GM23338 (cell line): ENCODE data around the gene DAO.

Experiments used
- CREB1 ChIP-seq: fragments of 250-450 bp; sonication (Bioruptor Pico); IDR thresholded peaks from 2 replicates; pipeline ENCODE4 v1.5.0; 2020; ENCODE audit warnings: low read depth, mild to moderate bottlenecking, moderate library complexity
- CTCF ChIP-seq, 2 experiments: fragments of 200-600 bp in 1 of 2; sonication (generic) in 1 of 2; conservative IDR thresholded peaks; 2 replicates each; pipeline versions ENCODE4 v1.5.1 to v1.6.1; 2016 to 2017; ENCODE audit warnings: antibody characterized with exemption in 2 of 2, low read depth in 2 of 2, mild to moderate bottlenecking in 2 of 2, moderate library complexity in 1 of 2
- ETS1 ChIP-seq: IDR thresholded peaks from 2 replicates; pipeline ENCODE4 v1.6.1; 2016; ENCODE audit warnings: antibody characterized with exemption
- EZH2 ChIP-seq: fragments of 200-600 bp; sonication (generic); IDR thresholded peaks from one replicate; pipeline ENCODE4 v1.8.0; 2017; ENCODE audit warnings: antibody characterized with exemption, mild to moderate bottlenecking, low read depth; ENCODE audit not compliant: unreplicated experiment
- EZH2phosphoT487 ChIP-seq: fragments of 200-600 bp; sonication (generic); IDR thresholded peaks from one replicate; pipeline ENCODE4 v1.8.1; 2018; ENCODE audit warnings: antibody characterized with exemption; ENCODE audit not compliant: unreplicated experiment
- JUNB ChIP-seq: IDR thresholded peaks from one replicate; pipeline ENCODE4 v1.6.1; 2016; ENCODE audit warnings: antibody characterized with exemption; ENCODE audit not compliant: unreplicated experiment
- NANOG ChIP-seq: IDR thresholded peaks from 2 replicates; pipeline ENCODE4 v1.6.1; 2016; ENCODE audit warnings: antibody characterized with exemption, borderline replicate concordance
- POLR2AphosphoS5 ChIP-seq: IDR thresholded peaks from 2 replicates; pipeline ENCODE4 v1.6.1; 2016; ENCODE audit warnings: antibody characterized with exemption, low read depth
- REST ChIP-seq: IDR thresholded peaks from one replicate; pipeline ENCODE4 v1.6.1; 2018; ENCODE audit warnings: antibody characterized with exemption; ENCODE audit not compliant: unreplicated experiment
- STAT1 ChIP-seq: IDR thresholded peaks from one replicate; pipeline ENCODE4 v1.6.1; 2016; ENCODE audit warnings: antibody characterized with exemption; ENCODE audit not compliant: unreplicated experiment
- ZNF114 ChIP-seq: fragments of 250-450 bp; sonication (Bioruptor Pico); IDR thresholded peaks from 2 replicates; pipeline ENCODE4 v1.5.0; 2020; ENCODE audit warnings: mild to moderate bottlenecking, moderate library complexity
- ZNF331 ChIP-seq: fragments of 250-450 bp; sonication (Bioruptor Pico); IDR thresholded peaks from 2 replicates; pipeline ENCODE4 v1.5.0; 2020; ENCODE audit warnings: low read depth, mild to moderate bottlenecking, moderate library complexity
- ZNF462 ChIP-seq: fragments of 250-450 bp; sonication (Bioruptor Pico); IDR thresholded peaks from 2 replicates; pipeline ENCODE4 v1.5.0; 2020; ENCODE audit warnings: mild to moderate bottlenecking, moderate library complexity

GRCh38 chr12:108918206-108918605, 38.3 kb downstream of the DAO start:
- TF ChIP-seq POLR2AphosphoS5 = no peak
- no peak for TF ChIP-seq CTCF (conservative IDR thresholded peaks at IDR 0.05; ENCODE audit: low read depth in 2 of 2)
- no peak for TF ChIP-seq REST
- TF ChIP-seq EZH2phosphoT487 = no peak
- TF ChIP-seq NANOG = no peak
- TF ChIP-seq EZH2 = no peak
- no peak for TF ChIP-seq CREB1 (CRISPR knock-in tag)
- no peak for TF ChIP-seq ZNF114 (CRISPR knock-in tag)
- no peak for TF ChIP-seq JUNB
- no peak for TF ChIP-seq ZNF331 (CRISPR knock-in tag)
- TF ChIP-seq STAT1 = no peak
- no peak for TF ChIP-seq ETS1
- no peak for TF ChIP-seq ZNF462 (CRISPR knock-in tag)
